K562 (cell line): ENCODE data around the gene WIPF2. TPM values are rescaled to one million over a fixed set of nuclear protein-coding genes. Genes with fewer than 3 reads are reported as not detected.

Experiments
- MCM2 ChIP-seq: fragments of 450-650 bp; IDR thresholded peaks from 2 replicates; pipeline ENCODE4 v1.6.1; 2017; ENCODE audit warnings: low read depth, mild to moderate bottlenecking
- NR3C1 ChIP-seq: sonication (generic); formaldehyde crosslinking; IDR thresholded peaks from 2 replicates; pipeline ENCODE4 v1.8.1; 2022; ENCODE audit warnings: missing genetic modification reagents
- NR4A1 ChIP-seq, 2 experiments: fragments of 250-450 bp in 1 of 2; fragments of 450-650 bp in 1 of 2; sonication (Bioruptor Pico) in 1 of 2; IDR thresholded peaks; 2 replicates each; pipeline versions ENCODE4 v1.4.0 to v1.6.1; 2016 to 2020; ENCODE audit warnings: mild to moderate bottlenecking in 2 of 2, missing compliant biosample characterization in 1 of 2, missing genetic modification characterization in 1 of 2, moderate library complexity in 1 of 2
- POLR2G ChIP-seq: fragments of 200-400 bp; formaldehyde crosslinking; IDR thresholded peaks from 2 replicates; pipeline ENCODE4 v1.6.1; 2017; ENCODE audit warnings: low read depth, mild to moderate bottlenecking, antibody characterized with exemption, low read length, moderate library complexity
- RBFOX2 ChIP-seq: fragments of 200-400 bp; formaldehyde crosslinking; IDR thresholded peaks from 2 replicates; pipeline ENCODE4 v1.6.1; 2017; ENCODE audit warnings: low read depth, mild to moderate bottlenecking, low read length, moderate library complexity
- SP2 ChIP-seq: IDR thresholded peaks from 2 replicates; pipeline ENCODE4 v1.6.1; 2011; ENCODE audit warnings: mild to moderate bottlenecking, low read depth, low read length, moderate library complexity; ENCODE audit not compliant: poor library complexity, severe bottlenecking; ENCODE audit errors: extremely low read depth
- TAF7 ChIP-seq: fragments of 450-650 bp; IDR thresholded peaks from 2 replicates; pipeline ENCODE4 v1.6.1; 2016; ENCODE audit warnings: missing genetic modification characterization, missing compliant biosample characterization
- TAF9B ChIP-seq: fragments of 450-650 bp; IDR thresholded peaks from 2 replicates; pipeline ENCODE4 v1.6.1; 2018; ENCODE audit warnings: mild to moderate bottlenecking; ENCODE audit not compliant: partially characterized antibody
- ZNF57 ChIP-seq: fragments of 450-650 bp; formaldehyde crosslinking; IDR thresholded peaks from 2 replicates; pipeline ENCODE4 v1.4.0; 2020; ENCODE audit warnings: mild to moderate bottlenecking, moderate library complexity
- ZNF764 ChIP-seq: fragments of 250-450 bp; sonication (Bioruptor Pico); IDR thresholded peaks from 2 replicates; pipeline ENCODE4 v1.4.0; 2020; ENCODE audit warnings: low read depth, mild to moderate bottlenecking, moderate library complexity
- ZZZ3 ChIP-seq: fragments of 450-650 bp; IDR thresholded peaks from 2 replicates; pipeline ENCODE4 v1.6.1; 2016; ENCODE audit warnings: antibody characterized with exemption, mild to moderate bottlenecking, moderate library complexity
- polyA plus RNA-seq, 8 experiments: library from polyadenylated mRNA; depleted of rRNA in 4 of 8; stranded (reverse) in 5 of 8; unstranded in 3 of 8; fragments of >200 nt; fragmentation: Nextera tagmentation in 2 of 8; fragmentation: Illumina TruSeq in 1 of 8; extraction: Ambion mirVana in 2 of 8; extraction: Trizol in 1 of 8; gene quantifications; 2 replicates each; pipeline versions ENCODE4 v1.2.1 to v1.2.3, GENCODE V29; 2011 to 2014; ENCODE audit warnings: inconsistent platforms in 1 of 8, missing spikeins in 1 of 8
- total RNA-seq, 7 experiments: library from RNA; depleted of rRNA in 6 of 7; stranded (reverse); fragments of >200 nt in 6 of 7; fragmentation: Illumina TruSeq in 2 of 7; extraction: Trizol in 2 of 7; gene quantifications; 2 replicates each; pipeline versions ENCODE4 v1.2.1 to v1.2.3, GENCODE V29; 2011 to 2021; ENCODE audit warnings: low replicate concordance in 1 of 7
- TF ChIP-seq, protein P1 (sequence below), 2 experiments: fragments of 450-650 bp in 1 of 2; sonication (generic) in 1 of 2; formaldehyde crosslinking in 1 of 2; IDR thresholded peaks; 2 replicates each; pipeline versions ENCODE4 v1.7.1 to v1.9.0; 2016 to 2022; ENCODE audit warnings: inconsistent platforms in 1 of 2, mild to moderate bottlenecking in 1 of 2, missing genetic modification reagents in 1 of 2
- TF ChIP-seq, protein P2 (sequence below): fragments of 200-800 bp; sonication (Bioruptor generic); IDR thresholded peaks from 2 replicates; pipeline ENCODE4 v1.6.1; 2017; ENCODE audit warnings: missing genetic modification characterization, missing compliant biosample characterization
- TF ChIP-seq, protein P3 (sequence below): fragments of 450-650 bp; formaldehyde crosslinking; IDR thresholded peaks from 2 replicates; pipeline ENCODE4 v1.4.0; 2020; ENCODE audit warnings: mild to moderate bottlenecking, moderate library complexity

Gene WIPF2
- total and polyA plus RNA-seq, 9 of the 15 experiments (the other 6 are each of a cell fraction or from before 2014, with no cell fraction given), result 3.6 to 15.0 (median 5.3) TPM

DNA sequence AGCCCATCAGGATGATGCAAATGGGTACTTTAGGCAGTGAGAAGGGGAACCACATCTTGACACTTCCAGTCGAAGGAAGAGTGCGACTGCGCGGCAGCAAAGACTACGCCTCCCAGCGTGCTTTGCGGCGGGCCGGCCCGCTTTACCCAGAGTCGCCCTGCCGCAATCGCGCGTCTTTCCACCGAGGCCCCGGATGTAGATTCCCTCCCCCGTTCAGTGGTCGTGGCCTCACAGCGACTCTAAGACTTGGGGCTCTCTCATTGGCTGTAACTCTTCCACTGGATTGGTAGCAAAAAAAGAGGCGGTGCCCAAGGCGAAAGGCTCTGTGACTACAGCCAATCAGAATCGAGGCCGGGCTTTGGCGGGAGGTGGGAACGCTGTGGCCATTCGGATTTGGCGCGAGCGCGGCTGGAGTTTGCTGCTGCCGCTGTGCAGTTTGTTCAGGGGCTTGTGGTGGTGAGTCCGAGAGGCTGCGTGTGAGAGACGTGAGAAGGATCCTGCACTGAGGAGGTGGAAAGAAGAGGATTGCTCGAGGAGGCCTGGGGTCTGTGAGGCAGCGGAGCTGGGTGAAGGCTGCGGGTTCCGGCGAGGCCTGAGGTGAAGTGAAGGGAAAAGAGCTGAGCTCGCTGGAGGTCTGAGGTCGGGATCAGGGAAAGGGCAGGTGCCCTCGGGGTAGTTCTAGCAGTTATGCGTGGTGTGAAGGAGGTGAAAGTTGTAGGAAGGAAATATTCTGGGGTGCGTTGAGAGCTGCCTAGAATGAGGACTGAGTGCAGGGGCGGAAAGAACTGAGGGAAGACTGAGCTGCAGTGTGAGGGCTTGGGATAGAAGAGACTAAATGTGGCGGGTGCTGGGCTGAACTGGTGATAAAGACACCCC, 68.6 kb downstream of the WIPF2 start, which contains the start of gene CDC6 (continued):
- TF ChIP-seq, protein P1, sequence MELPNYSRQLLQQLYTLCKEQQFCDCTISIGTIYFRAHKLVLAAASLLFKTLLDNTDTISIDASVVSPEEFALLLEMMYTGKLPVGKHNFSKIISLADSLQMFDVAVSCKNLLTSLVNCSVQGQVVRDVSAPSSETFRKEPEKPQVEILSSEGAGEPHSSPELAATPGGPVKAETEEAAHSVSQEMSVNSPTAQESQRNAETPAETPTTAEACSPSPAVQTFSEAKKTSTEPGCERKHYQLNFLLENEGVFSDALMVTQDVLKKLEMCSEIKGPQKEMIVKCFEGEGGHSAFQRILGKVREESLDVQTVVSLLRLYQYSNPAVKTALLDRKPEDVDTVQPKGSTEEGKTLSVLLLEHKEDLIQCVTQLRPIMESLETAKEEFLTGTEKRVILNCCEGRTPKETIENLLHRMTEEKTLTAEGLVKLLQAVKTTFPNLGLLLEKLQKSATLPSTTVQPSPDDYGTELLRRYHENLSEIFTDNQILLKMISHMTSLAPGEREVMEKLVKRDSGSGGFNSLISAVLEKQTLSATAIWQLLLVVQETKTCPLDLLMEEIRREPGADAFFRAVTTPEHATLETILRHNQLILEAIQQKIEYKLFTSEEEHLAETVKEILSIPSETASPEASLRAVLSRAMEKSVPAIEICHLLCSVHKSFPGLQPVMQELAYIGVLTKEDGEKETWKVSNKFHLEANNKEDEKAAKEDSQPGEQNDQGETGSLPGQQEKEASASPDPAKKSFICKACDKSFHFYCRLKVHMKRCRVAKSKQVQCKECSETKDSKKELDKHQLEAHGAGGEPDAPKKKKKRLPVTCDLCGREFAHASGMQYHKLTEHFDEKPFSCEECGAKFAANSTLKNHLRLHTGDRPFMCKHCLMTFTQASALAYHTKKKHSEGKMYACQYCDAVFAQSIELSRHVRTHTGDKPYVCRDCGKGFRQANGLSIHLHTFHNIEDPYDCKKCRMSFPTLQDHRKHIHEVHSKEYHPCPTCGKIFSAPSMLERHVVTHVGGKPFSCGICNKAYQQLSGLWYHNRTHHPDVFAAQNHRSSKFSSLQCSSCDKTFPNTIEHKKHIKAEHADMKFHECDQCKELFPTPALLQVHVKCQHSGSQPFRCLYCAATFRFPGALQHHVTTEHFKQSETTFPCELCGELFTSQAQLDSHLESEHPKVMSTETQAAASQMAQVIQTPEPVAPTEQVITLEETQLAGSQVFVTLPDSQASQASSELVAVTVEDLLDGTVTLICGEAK (IDR thresholded peaks at IDR 0.05), result 0 out of 2 replicates have a peak, but pooled peaks have one; percentile 44
- TF ChIP-seq, protein P1 (CRISPR knock-in tag; IDR thresholded peaks at IDR 0.05), result no peak
- TF ChIP-seq, protein P2, sequence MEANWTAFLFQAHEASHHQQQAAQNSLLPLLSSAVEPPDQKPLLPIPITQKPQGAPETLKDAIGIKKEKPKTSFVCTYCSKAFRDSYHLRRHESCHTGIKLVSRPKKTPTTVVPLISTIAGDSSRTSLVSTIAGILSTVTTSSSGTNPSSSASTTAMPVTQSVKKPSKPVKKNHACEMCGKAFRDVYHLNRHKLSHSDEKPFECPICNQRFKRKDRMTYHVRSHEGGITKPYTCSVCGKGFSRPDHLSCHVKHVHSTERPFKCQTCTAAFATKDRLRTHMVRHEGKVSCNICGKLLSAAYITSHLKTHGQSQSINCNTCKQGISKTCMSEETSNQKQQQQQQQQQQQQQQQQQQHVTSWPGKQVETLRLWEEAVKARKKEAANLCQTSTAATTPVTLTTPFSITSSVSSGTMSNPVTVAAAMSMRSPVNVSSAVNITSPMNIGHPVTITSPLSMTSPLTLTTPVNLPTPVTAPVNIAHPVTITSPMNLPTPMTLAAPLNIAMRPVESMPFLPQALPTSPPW (CRISPR knock-in tag), result peak; percentile 93
- TF ChIP-seq MCM2 (no peak), NR4A1 (CRISPR knock-in tag; IDR thresholded peaks at IDR 0.05) (no peak), NR4A1 (tag; IDR thresholded peaks at IDR 0.05) (no peak), ZNF764 (CRISPR knock-in tag) (no peak), RBFOX2 (peak; percentile 100), POLR2G (peak; percentile 99), SP2 (peak; percentile 26), ZNF57 (no peak), TAF7 (tag) (peak; percentile 95), NR3C1 (CRISPR knock-in tag) (no peak), ZZZ3 (peak; percentile 94), TAF9B (peak; percentile 94)
- TF ChIP-seq, protein P3, sequence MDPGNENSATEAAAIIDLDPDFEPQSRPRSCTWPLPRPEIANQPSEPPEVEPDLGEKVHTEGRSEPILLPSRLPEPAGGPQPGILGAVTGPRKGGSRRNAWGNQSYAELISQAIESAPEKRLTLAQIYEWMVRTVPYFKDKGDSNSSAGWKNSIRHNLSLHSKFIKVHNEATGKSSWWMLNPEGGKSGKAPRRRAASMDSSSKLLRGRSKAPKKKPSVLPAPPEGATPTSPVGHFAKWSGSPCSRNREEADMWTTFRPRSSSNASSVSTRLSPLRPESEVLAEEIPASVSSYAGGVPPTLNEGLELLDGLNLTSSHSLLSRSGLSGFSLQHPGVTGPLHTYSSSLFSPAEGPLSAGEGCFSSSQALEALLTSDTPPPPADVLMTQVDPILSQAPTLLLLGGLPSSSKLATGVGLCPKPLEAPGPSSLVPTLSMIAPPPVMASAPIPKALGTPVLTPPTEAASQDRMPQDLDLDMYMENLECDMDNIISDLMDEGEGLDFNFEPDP (CRISPR knock-in tag), result no peak
